Glomerular visceral epithelial cell (primary cell): Measurements from ENCODE around the gene OSBPL10.

Experiments
- DNase-seq: peaks from one replicate; pipeline ENCODE4 v3.0.0-alpha.2; 2016; ENCODE audit errors: extremely low spot score

Gene OSBPL10

DNA sequence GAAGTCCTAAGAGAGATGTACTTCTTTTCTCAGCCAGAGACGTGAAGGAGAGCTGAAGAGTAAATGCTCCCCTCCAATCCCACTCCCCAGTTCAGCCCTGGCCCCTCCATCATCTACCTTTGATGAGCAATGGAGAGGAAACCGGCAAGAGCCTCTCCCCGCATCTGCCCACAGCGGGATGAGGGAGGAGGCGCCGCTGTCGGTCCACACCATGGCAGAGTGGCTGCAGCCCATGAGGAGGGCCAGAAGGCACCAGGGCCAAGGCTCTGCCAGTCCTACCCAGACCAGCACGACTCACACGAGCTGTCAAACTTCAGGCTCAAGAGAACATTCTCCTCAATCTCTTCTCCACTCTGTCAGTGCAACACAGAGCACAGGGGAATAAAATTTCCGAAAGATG, 129.8 kb downstream of the OSBPL10 start:
- DNase-seq, result no peak

DNA sequence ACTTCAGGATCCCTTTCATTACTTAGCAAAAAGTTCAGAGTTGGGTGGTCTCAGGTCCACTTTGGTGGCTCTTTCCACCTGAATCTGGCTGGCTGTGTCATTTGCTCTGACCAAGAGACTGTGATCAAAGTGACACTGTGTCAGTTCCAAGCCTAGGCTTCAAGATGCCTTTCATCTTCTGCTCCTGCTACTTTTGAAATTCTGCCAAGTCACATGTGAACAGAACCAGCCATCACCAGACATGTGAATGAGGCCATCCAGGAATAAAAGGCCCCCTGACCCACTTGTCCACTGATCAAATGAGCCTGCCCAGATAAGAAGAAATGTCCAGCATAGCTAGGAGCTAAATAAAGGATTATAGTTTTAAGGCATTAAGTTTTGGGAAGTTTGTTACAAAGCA, 132.2 kb downstream of the OSBPL10 start:
- no peak for DNase-seq

DNA sequence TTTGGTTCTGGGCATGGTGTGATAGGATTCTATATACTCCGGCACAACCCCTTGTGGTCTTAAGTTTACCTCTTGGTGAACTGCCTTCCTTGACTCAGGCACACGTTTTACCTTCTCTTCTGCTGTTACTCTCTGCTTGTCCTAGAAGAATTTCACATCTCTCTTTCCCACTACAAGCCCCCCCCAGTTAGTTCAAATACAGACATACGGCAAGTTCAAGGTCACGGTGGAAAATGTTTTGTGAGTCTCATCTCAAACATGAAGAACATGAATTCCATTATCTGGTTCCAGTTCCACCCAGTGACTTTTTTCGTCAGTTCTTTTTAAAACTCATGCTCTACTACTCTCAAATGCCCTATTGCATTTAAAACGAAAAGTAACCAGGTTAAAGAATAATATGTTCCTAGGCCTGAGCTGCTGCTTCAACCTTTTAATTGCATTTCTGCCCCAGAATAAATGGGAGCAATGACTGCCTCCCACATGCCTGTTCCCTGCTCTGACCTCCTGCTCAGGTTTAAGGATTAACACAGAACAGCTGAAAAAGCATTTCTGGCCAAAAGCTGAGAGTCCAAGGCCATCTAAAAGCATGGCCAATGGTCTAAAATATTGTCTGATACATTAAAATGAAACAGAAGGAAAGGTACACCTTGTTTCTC, 132.8 kb downstream of the OSBPL10 start:
- DNase-seq, result no peak

DNA sequence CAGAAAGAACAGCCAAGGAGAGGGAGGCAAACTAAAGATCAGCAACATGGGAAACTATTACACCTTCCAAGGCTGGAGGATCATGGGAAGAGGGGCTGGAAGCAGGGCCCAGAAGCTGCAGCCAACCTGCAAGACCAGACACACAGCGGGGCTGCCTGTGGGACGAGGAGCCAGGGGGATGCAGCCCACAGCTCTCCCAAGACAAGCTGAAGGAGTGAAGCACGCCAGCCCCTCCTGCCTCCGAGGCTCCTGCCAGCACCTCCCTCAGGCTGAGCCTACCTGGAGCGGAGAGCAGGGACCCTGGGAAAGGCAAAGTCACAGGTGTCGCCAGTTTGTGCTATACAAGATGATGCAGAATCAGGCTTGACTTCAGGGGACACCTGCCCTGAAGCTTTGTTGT, 133.3 kb downstream of the OSBPL10 start:
- no peak for DNase-seq

GRCh38 chr3:31841515-31841914, 139.5 kb downstream of the OSBPL10 start:
- no peak for DNase-seq

- DNase-seq, result no peak
Measured at GRCh38 chr3:31840252-31840651, 140.8 kb downstream of the OSBPL10 start.

DNA sequence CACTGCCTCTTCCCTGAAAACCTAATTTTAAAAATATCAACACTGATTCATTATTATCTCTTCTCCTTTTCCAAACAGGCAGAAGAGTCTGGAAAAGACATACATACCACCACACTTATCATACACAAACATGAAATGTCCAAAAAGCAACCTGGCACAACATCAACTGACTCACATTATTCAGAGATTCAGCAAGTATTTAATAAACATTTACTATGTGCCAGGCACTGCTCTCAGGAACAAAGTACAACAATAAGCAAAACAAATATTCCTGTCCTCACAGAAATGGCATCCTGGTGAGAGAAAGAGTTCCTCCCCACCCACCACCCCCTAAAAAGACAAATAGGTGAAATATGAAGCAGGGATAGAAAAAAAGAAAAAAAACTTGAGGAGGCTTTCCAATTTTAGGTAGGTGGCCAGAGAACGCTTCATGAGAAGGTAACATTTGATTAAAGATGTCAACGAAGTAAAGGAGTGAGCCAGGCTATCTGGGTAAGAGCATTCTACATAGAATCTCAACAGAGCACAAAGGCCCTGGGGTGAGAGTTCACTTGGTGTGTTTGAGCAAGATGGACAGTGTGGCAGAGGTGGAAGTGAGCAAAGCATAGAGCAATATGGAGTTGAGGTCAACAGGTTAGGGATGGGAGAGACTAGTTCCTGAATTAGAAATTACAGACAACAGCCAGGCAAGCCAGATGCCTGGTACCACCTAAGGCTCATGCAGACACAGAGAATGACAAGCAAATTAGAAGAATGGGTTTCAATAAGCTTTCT, 141.7 kb downstream of the OSBPL10 start:
- no peak for DNase-seq

- DNase-seq, result no peak
Measured at GRCh38 chr3:31836131-31837075, 144.7 kb downstream of the OSBPL10 start.

- no peak for DNase-seq
Measured at GRCh38 chr3:31833391-31834190, 147.5 kb downstream of the OSBPL10 start.

DNA sequence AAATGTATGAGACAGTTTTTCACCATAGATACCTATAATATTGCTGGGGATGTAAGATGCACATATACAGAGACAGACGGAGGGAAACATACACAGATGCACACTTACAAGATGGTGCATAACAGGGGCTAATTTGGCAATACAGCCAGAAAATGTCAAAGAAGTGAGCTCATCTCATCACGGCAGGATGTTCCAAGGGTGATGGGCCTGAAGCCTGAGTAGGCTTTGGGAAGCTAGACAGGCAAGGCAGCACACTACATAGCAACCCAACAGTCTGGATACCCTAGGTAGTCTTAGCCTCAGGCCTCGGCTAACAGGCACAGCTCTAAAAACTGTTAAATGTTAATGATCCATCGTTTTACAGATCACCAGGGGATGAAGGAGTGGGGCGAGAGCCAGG, 148.5 kb downstream of the OSBPL10 start:
- DNase-seq, result no peak

- DNase-seq, result no peak
Measured at GRCh38 chr3:31831591-31831990, 149.5 kb downstream of the OSBPL10 start.

GRCh38 chr3:31829826-31830426, 151.1 kb downstream of the OSBPL10 start:
- no peak for DNase-seq

- DNase-seq, result no peak
Measured at GRCh38 chr3:31829010-31829409, 152.1 kb downstream of the OSBPL10 start.

DNA sequence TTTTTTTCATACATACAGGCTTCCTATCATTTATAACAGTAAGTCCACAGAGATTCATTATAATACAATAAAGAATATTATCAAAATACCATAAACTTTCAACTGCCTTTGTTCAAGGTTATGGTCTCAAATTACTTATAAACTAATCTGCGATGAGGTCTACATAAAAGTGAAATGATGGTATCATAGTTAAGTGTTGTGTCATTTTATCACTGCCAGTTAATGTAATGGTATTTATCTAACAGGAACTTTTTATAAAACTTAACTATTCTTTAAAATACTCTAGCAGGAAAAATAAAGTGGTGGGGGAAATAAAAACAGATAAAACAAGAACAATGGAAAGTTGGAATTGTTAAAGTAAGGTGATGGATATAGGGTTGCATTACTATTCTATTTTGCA, 153.1 kb downstream of the OSBPL10 start:
- no peak for DNase-seq

DNA sequence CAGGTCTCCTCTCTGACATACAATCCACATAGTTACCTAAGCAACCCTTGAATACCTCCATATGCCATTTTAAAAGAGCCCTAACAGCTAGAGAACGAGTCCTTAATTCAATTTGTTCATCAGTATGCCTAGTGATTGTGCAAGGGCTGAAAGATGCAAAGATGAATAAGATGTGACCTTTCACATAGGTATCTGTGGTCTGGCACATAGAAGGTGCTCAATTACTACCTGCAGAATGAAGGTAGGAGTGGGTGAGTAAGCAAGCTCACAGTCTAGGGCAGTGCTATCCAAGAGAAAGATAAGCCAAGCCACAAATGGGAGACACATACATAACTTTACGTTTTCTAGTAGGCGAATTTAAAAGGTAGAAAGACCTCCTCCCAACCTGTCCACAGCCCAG, 157.9 kb downstream of the OSBPL10 start:
- DNase-seq, result no peak

- DNase-seq, result no peak
Measured at GRCh38 chr3:31821118-31821517, 159.9 kb downstream of the OSBPL10 start.

DNA sequence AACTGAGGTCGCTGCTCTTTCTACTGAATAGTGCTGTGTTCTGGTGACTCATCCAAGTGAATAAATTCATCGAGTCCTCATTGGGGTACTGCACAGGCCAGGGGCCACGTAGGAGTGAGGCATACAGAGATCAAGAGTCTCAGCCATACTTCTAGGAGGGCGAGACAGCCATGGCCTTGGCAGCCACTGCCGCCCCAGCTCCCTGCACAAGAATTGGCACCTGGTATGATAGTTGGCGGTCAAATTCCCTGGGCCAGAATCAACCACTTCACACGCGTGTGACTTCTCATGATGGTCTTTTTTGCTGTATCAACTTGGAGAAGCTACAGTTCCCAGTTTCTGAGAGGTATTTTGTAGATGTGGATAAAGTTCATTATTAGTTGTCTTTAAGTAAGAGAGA, 161.6 kb downstream of the OSBPL10 start:
- DNase-seq, result no peak

GRCh38 chr3:31817411-31817966, 163.6 kb downstream of the OSBPL10 start:
- no peak for DNase-seq

DNA sequence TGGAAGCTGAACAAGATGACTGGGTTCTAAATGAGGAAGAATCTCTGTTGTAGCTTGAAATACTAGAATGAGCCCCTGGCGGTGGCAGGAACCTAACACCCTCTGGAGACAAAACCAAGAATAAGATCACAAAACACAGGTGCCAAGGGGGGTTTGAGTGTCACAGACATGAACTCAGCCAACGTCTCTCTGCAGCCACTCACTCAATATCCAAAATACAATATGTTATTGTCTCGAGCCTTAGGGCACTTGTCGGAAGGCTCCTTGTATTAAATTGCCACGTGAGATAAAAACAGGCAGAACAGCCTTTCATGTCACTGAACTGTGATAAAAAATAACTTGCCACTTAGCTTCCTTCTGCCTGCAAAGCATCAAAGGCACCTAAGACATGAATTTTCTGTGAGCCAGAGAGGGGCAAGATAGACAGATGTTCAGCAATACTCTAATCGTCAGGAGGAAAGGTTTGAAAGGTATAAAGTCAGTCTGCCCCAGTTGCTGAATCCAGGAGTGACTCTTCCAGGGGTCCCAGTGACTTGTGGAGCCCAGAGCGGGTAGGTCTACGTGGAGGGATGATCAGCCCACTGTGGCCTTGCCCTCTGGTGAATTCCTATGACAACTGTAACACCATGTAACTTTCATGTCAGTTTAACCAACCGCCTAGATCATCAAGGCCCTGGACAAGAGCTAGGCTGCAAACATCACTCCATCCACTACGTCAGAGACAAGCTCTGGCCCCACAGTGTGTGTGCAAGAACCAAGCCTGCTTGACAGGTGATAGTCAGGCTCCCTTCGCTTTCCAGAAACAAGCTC, 165.2 kb downstream of the OSBPL10 start:
- no peak for DNase-seq

- DNase-seq, result no peak
Measured at GRCh38 chr3:31815006-31815405, 166.1 kb downstream of the OSBPL10 start.
